ENCODE data around the gene MSL1. TPM values are rescaled to one million over a fixed set of nuclear protein-coding genes. Genes with fewer than 3 reads are reported as not detected.

MSL1 gene
- total and polyA plus RNA-seq, 2 of the 4 experiments (the other 2 are of a cell fraction): 28.3 to 48.4 TPM

GRCh38 chr17:40104594-40105486 is 16.9 kb upstream of the MSL1 start:
- peak overlapping the region; percentile 25; the same call in 1 of the 2 replicates for H2AK5ac ChIP-seq (ENCODE audit: low read depth, low read length)
- 0 out of 2 replicates have a peak overlapping the region, but pooled peaks have one; percentile 14 for H3K14ac ChIP-seq (replicated peaks; ENCODE audit: low read depth, low read length)
- H3K56ac ChIP-seq (ENCODE audit: extremely low read depth, insufficient read depth, low read length): no peak overlapping the region
- ATAC-seq (ENCODE audit: low read depth) (no peak), DNase-seq (no peak)
- H3K27ac ChIP-seq (ENCODE audit: insufficient read depth, low read length): no peak overlapping the region
- no TSS peak for BruUV-seq (replicated peaks)
- ChIA-PET POLR2A (ENCODE audit: unreplicated experiment) (interaction anchor here (0.6 kb wide), 1 partner anchor 714 kb away, joined by 12 read pairs; no protein-coding TSS in a partner anchor), CTCF (no interaction called here)
- no peak overlapping the region; the same call in none of the 2 replicates for H3K23ac ChIP-seq (ENCODE audit: low read depth, low read length)
- H4K8ac ChIP-seq (ENCODE audit: low read depth in 2 of 2, low read length in 2 of 2): no peak overlapping the region
- no peak overlapping the region for H2BK15ac ChIP-seq (ENCODE audit: low read depth, low read length)
- no peaks in the 10 kb centered on the region for H3K36me3 ChIP-seq (ENCODE audit: control insufficient read depth, insufficient read depth, low read length)
- no peaks in the 10 kb centered on the region for H3K9me3 ChIP-seq (ENCODE audit: control insufficient read depth, insufficient read depth, low read length)
- H3K4me3 ChIP-seq (ENCODE audit: insufficient read depth, low read depth, low read length): no peak overlapping the region
- intact Hi-C loops (cut with micrococcal nuclease): no loop called here
- no peak overlapping the region; the same call in 1 of the 2 replicates for H4K91ac ChIP-seq (ENCODE audit: insufficient read depth, low read depth, low read length)
- no peak overlapping the region for H4K5ac ChIP-seq (ENCODE audit: low read depth, low read length)
- H3K9me1 ChIP-seq (ENCODE audit: insufficient read depth, low read length): peaks cover 28% of the 10 kb centered on the region
- 0 out of 2 replicates have a peak, but pooled peaks cover 4% of the 10 kb centered on the region for H4K20me1 ChIP-seq (ENCODE audit: insufficient read depth, low read length)
- H3K79me1 ChIP-seq (ENCODE audit: low read depth in 1 of 2, low read length in 2 of 2): peaks cover 5 to 28% of the 10 kb centered on the region in 2 experiments; a peak in 2 of 4 replicates
- TF ChIP-seq SMC3 (IDR thresholded peaks at IDR 0.05; ENCODE audit: low read depth, low read length) (no peak), CTCF (conservative IDR thresholded peaks at IDR 0.05; ENCODE audit: low read depth, low read length) (no peak)
- TF ChIP-seq, protein P1, sequence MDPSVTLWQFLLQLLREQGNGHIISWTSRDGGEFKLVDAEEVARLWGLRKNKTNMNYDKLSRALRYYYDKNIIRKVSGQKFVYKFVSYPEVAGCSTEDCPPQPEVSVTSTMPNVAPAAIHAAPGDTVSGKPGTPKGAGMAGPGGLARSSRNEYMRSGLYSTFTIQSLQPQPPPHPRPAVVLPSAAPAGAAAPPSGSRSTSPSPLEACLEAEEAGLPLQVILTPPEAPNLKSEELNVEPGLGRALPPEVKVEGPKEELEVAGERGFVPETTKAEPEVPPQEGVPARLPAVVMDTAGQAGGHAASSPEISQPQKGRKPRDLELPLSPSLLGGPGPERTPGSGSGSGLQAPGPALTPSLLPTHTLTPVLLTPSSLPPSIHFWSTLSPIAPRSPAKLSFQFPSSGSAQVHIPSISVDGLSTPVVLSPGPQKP (IDR thresholded peaks at IDR 0.05; ENCODE audit: borderline replicate concordance, low read depth, low read length): no peak
- H3K4me1 ChIP-seq (ENCODE audit: control insufficient read depth, insufficient read depth, low read length): peaks cover 41% of the 10 kb centered on the region
- no peaks in the 10 kb centered on the region for H3K27me3 ChIP-seq (ENCODE audit: control insufficient read depth, insufficient read depth, low read length)
- WGBS, 2 experiments (ENCODE audit: extremely low coverage in 2 of 2, insufficient read length in 1 of 2): 63% methylated on average over 1 of the region's 3 CpGs; no CpG with 5 or more reads in 1 of the 2 experiments
- H2AFZ ChIP-seq (replicated peaks; ENCODE audit: low read length, poor library complexity): peak overlapping the region; percentile 18
- no peak overlapping the region for H2BK120ac ChIP-seq (ENCODE audit: low read depth, low read length)
- peak overlapping the region; percentile 66; the same call in 1 of the 2 replicates for H3K4ac ChIP-seq (ENCODE audit: low read depth, low read length)
- H2BK5ac ChIP-seq (ENCODE audit: low read depth, low read length, poor library complexity, severe bottlenecking): no peak overlapping the region
- no peak overlapping the region for H3K4me2 ChIP-seq (ENCODE audit: low read depth, low read length)
- no peak overlapping the region for H3K9ac ChIP-seq (ENCODE audit: low read depth, low read length)
- H2BK20ac ChIP-seq (ENCODE audit: low read depth, low read length): no peak overlapping the region; the same call in 1 of the 2 replicates
- H2AK9ac ChIP-seq (replicated peaks; ENCODE audit: low read depth, low read length, poor library complexity): no peak overlapping the region
- no peak overlapping the region for H3K18ac ChIP-seq (ENCODE audit: low read depth, low read length)
- dilution Hi-C loops (cut with HindIII; ENCODE audit: low sequenced_read_pairs, unreplicated experiment): no loop called here
- in situ Hi-C loops (cut with MboI; ENCODE audit: low sequenced_read_pairs): no loop called here
